Ovary (tissue), 9 donors: ENCODE measurements around the gene CRYL1. TPM values are rescaled to one million over a fixed set of nuclear protein-coding genes. Genes with fewer than 3 reads are reported as not detected.

Source experiments
- DNase-seq, 5 donors: peaks; one replicate each; pipeline ENCODE4 v3.0.0-alpha.2; 2019 to 2020
- H3K27ac ChIP-seq, 2 donors: fragments of 200-600 bp; one replicate each; pipeline versions ENCODE4 v1.5.1 to v1.8.0; 2019 to 2022
- H3K27me3 ChIP-seq: fragments of 200-600 bp; one replicate; pipeline ENCODE4 v1.8.0; 2022
- H3K36me3 ChIP-seq: fragments of 200-600 bp; sonication (generic); one replicate; pipeline ENCODE4 v1.5.1; 2019
- H3K4me1 ChIP-seq: one replicate; pipeline ENCODE4 v1.8.1; 2013; ENCODE audit warnings: mild to moderate bottlenecking, moderate library complexity; ENCODE audit not compliant: insufficient read depth
- H3K4me3 ChIP-seq: fragments of 200-600 bp; sonication (generic); one replicate; pipeline ENCODE4 v1.5.1; 2017
- H3K9me3 ChIP-seq, 2 donors: fragments of 200-600 bp in 1 of 2; sonication (generic) in 1 of 2; one replicate each; pipeline versions ENCODE4 v1.5.1 to v1.8.1; 2013 to 2019; ENCODE audit warnings: mild to moderate bottlenecking in 1 of 2, moderate library complexity in 1 of 2
- CTCF ChIP-seq, 3 donors: fragments of 450-650 bp in 2 of 3; fragments of 200-600 bp in 1 of 3; IDR thresholded peaks; one replicate each; pipeline versions ENCODE4 v1.5.1 to v1.8.0; 2016 to 2022; ENCODE audit warnings: antibody characterized with exemption in 3 of 3, mild to moderate bottlenecking in 1 of 3
- EP300 ChIP-seq: sonication (generic); formaldehyde crosslinking; IDR thresholded peaks from one replicate; pipeline ENCODE4 v1.6.1; 2017; ENCODE audit warnings: antibody characterized with exemption
- POLR2A ChIP-seq: fragments of 450-650 bp; IDR thresholded peaks from one replicate; pipeline ENCODE4 v1.6.1; 2017; ENCODE audit warnings: antibody characterized with exemption, mild to moderate bottlenecking, moderate library complexity
- WGBS, 3 donors: extraction: QIAGEN DNeasy Blood & Tissue Kit in 1 of 3; methylation state at CpG; one replicate each; pipeline versions ENCODE4 v1.1.5 to v1.1.7; 2013 to 2017; 5-methylcytosine and 5-hydroxymethylcytosine counted together
- intact Hi-C, 4 donors: fragments of 100-400 bp; cut with DNase I; formaldehyde crosslinking; loops; one replicate each; pipeline versions ENCODE4 v1.11.0 to v1.15.1; 2022 to 2023
- polyA plus RNA-seq, 2 donors: library from polyadenylated mRNA; stranded (reverse); fragments of 200-250 nt in 1 of 2; fragments of 350-450 nt in 1 of 2; fragmentation: Illumina TruSeq in 1 of 2; extraction: RNeasy Lipid Tissue Mini Kit (QIAGEN cat#74804) in 1 of 2; gene quantifications; one replicate each; pipeline ENCODE4 v1.2.3, GENCODE V29; 2013 to 2014
- total RNA-seq, 7 donors: library from RNA; depleted of rRNA in 2 of 7; stranded (reverse); fragments of >200 nt in 2 of 7; fragmentation: NEBNext Ultra II Directional in 3 of 7; extraction: Animal tissue kit (Norgen Biotek cat#: 25700) in 3 of 7; gene quantifications; one replicate each; pipeline versions ENCODE4 v1.1.0 to v1.2.4, GENCODE V29; 2016 to 2023
- donor health status: DM: no; HTN: no; CAD: no; lungs with moderate emphysema.
- donor health status: DM: no; HTN: no; CAD: no.
- donor health status: Bipolar disorder and iron deficiency.
- donor health status: DM: yes; HTN: yes; CAD: no.
- donor health status: DM: no; HTN: no; CAD: no.
- donor health status: DM: yes; HTN: yes; CAD: no.

CRYL1 gene
- total and polyA plus RNA-seq, 9 donors = 17.3 to 41.7 (median 25.8) TPM

DNA sequence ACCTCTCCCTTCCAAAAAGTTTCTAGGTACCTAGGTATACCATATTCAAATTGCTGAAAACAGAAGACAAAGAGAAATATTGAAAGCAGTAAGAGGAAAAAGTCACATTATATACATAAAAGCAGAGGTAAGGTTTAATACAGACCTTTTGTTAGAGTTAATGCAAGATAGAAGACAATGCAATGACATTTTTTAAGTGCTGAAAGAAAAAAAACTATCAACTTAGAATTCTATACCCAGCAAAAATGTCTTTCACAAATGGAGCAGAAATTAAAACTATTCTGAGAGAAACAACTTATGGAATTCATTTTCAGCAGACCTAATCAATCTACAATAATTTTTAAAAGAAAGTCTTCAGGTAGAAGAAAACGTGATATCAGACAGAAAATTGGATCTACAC, 77.2 kb downstream of the CRYL1 start:
- Histone ChIP-seq H3K36me3 (no peaks in the 10 kb centered on the region), H3K9me3 (no peaks in the 10 kb centered on the region), H3K27me3 (no peaks in the 10 kb centered on the region), H3K27ac (no peak overlapping the region), H3K4me3 (no peak overlapping the region), H3K4me1 (no peaks in the 10 kb centered on the region)
- intact Hi-C loops = no loop called here
- WGBS, 3 donors = 82 to 91% (median 86%) methylated on average over 1 of the region's 1 CpG
- no peak for DNase-seq
- TF ChIP-seq POLR2A (no peak), CTCF (IDR thresholded peaks at IDR 0.05) (no peak), EP300 (no peak)

- no peaks in the 10 kb centered on the region for H3K36me3 ChIP-seq
- TF ChIP-seq EP300 (no peak), POLR2A (no peak), CTCF (IDR thresholded peaks at IDR 0.05) (no peak)
- no peaks in the 10 kb centered on the region for H3K27me3 ChIP-seq
- H3K9me3 ChIP-seq = no peaks in the 10 kb centered on the region
- no peak overlapping the region for H3K4me3 ChIP-seq
- H3K4me1 ChIP-seq = no peaks in the 10 kb centered on the region
- intact Hi-C loops = no loop called here
- no peak for DNase-seq
- no peak overlapping the region for H3K27ac ChIP-seq
Observed at GRCh38 chr13:20446900-20447299, 78.8 kb downstream of the CRYL1 start.

DNA sequence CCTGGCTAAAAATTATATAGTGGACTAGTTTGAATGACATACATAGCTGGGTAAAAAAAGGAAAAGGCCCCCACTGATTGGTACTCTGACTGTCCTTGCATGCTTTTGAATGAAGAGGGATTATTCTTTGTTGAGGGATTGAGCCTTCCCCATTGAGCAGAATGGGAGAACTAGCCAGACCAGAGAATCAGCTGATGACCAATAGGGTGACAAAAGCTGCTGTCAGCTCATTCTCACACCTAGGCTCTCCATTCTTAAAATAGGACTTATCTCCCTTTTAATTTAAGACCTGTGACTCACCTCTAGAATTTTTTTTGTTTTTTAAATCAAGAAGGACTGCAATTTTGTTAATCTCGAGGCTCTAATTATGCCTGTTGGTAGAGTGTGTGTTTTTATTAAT, 79.3 kb downstream of the CRYL1 start:
- WGBS, 3 donors = 79 to 83% (median 81%) methylated on average over 1 of the region's 1 CpG
- no peaks in the 10 kb centered on the region for H3K27me3 ChIP-seq
- no peak for DNase-seq
- no peaks in the 10 kb centered on the region for H3K4me1 ChIP-seq
- TF ChIP-seq EP300 (no peak), CTCF (IDR thresholded peaks at IDR 0.05) (no peak), POLR2A (no peak)
- no peak overlapping the region for H3K27ac ChIP-seq
- intact Hi-C loops = no loop called here
- no peaks in the 10 kb centered on the region for H3K36me3 ChIP-seq
- H3K9me3 ChIP-seq = no peaks in the 10 kb centered on the region
- H3K4me3 ChIP-seq = no peak overlapping the region

DNA sequence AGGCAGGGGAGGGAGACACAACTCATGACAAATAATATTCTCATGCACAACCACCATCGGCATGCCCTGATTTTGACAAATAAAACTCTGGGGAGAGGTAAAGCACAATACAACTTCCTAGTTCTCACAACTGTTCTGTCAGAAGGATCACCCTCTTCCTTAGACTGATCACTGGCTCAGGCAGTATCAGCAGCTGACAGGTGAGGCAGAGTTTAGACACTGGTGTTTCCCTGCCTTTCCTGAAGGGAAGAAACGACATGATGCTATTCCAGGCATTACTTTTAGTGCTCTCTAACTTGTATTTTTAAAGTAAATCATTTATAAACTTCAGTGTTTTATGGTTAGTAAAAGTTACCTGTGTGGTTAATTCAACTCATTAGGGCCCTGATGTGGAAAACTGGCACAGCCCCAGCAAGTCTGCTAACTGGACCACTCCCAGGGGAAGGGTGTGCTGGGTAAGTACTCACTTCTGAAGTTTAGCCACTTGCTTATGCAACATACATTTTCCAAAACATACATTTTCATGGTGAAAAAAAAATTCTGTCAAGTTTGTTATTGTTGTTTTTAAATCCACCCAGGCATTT, 82.8 kb downstream of the CRYL1 start:
- no peak for TF ChIP-seq CTCF (IDR thresholded peaks at IDR 0.05)
- TF ChIP-seq EP300 = no peak
- no peak for TF ChIP-seq POLR2A
- no peaks in the 10 kb centered on the region for H3K4me1 ChIP-seq
- no peaks in the 10 kb centered on the region for H3K9me3 ChIP-seq
- intact Hi-C loops = no loop called here
- H3K27me3 ChIP-seq = no peaks in the 10 kb centered on the region
- 72 to 75% (median 75%) methylated on average over 2 of the region's 2 CpGs for whole genome bisulfite sequencing, 3 donors
- no peaks in the 10 kb centered on the region for H3K36me3 ChIP-seq
- H3K27ac ChIP-seq = no peak overlapping the region
- DNase-seq = no peak
- no peak overlapping the region for H3K4me3 ChIP-seq
